ENCODE measurements around the gene MAP3K21.

DNA sequence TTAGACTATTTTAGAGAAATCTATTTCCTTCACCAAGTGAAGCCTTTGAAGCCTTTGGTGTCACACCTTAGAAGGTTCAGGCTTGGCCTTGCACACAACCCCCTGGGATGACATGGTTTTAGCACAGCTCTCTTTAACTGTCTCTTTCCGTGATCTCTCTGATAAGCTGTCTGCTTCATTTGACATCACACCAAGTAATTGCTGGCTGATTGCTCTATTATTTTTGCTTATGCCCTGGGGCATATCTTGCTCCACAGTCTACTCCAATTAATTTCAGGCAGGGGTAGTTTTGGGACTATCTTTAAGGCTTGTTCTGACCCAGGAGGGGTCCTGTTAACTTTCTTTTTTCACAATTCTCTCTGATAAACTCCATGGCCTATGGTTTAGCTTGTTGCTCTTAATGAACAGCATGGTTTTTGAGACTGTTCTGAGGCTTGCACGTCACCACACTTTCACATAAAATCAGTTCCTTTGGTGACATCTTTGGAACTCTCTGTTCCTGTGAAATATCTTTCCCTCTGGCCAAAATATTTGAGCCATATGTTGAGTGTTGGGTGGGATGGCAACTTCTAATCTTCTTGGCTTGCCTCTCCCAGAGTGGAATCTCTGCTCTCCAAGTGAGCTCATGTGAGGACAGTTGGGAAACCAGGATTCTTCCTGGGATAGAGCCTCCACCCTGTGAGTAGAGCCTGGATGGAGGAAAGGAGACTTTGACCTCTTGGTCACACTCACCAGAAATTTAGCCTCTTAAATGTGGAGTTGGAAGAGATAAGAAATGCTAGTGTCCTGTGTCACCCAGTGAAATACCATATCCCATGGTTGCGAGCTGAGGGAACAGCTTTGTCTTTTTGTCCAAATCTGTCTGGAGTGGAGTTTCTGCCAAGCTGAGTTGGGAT lies 63.6 kb downstream of the MAP3K21 start:
- TF ChIP-seq CTCF (IDR thresholded peaks at IDR 0.05; ENCODE audit: low read depth, low read length) = no peak
- TF ChIP-seq EZH2phosphoT487 (IDR thresholded peaks at IDR 0.05; ENCODE audit: low read depth) = no peak
